HG02938 (cell line): ENCODE measurements around the gene SGK2.

Experiments
- ATAC-seq: cut with Tn5 transposase; IDR thresholded peaks from one replicate; pipeline ENCODE4 v1.9.1; 2021; ENCODE audit warnings: mild to moderate bottlenecking, moderate library complexity; ENCODE audit not compliant: unreplicated experiment

The SGK2 gene

GRCh38 chr20:43535370-43536004 lies 23.3 kb upstream of the SGK2 start:
- no peak for ATAC-seq

GRCh38 chr20:43536041-43536816 lies 22.6 kb upstream of the SGK2 start:
- no peak for ATAC-seq

- no peak for ATAC-seq
Measured at GRCh38 chr20:43536817-43537440, 21.9 kb upstream of the SGK2 start.

- no peak for ATAC-seq
Measured at GRCh38 chr20:43537921-43538877, 20.6 kb upstream of the SGK2 start.

GRCh38 chr20:43538878-43539700 lies 19.7 kb upstream of the SGK2 start:
- no peak for ATAC-seq

- no peak for ATAC-seq
Measured at GRCh38 chr20:43539975-43540672, 18.7 kb upstream of the SGK2 start.

GRCh38 chr20:43540673-43541060 lies 18.2 kb upstream of the SGK2 start:
- no peak for ATAC-seq

GRCh38 chr20:43541214-43541613 lies 17.6 kb upstream of the SGK2 start:
- no peak for ATAC-seq

- no peak for ATAC-seq
Measured at GRCh38 chr20:43542161-43542560, 16.7 kb upstream of the SGK2 start.

GRCh38 chr20:43542674-43543073 lies 16.2 kb upstream of the SGK2 start:
- no peak for ATAC-seq

- ATAC-seq, result no peak
Measured at GRCh38 chr20:43543138-43543537, 15.7 kb upstream of the SGK2 start.

GRCh38 chr20:43544501-43544900 lies 14.3 kb upstream of the SGK2 start:
- no peak for ATAC-seq

- ATAC-seq, result no peak
Measured at GRCh38 chr20:43545837-43546578, 12.8 kb upstream of the SGK2 start.

- ATAC-seq, result no peak
Measured at GRCh38 chr20:43548273-43548880, 10.4 kb upstream of the SGK2 start.

GRCh38 chr20:43549416-43550065 lies 9.3 kb upstream of the SGK2 start:
- ATAC-seq, result no peak

- no peak for ATAC-seq
Measured at GRCh38 chr20:43550456-43550855, 8.4 kb upstream of the SGK2 start.

- no peak for ATAC-seq
Measured at GRCh38 chr20:43554369-43554768, 4.5 kb upstream of the SGK2 start.
